Dedifferentiated amniotic fluid mesenchymal stem cell (primary cell): ENCODE measurements around the gene CDKN2D.

Experiments used
- DNase-seq: peaks from one replicate; pipeline ENCODE4 v3.0.0-alpha.2; 2016; ENCODE audit errors: extremely low spot score

The CDKN2D gene

GRCh38 chr19:10568826-10569651 lies at the start of gene CDKN2D:
Gene CDKN2D (minus strand): TSS chr19:10568979. CDS start chr19:10568653, 326 bp downstream.
- peak; percentile 99 for DNase-seq

DNA sequence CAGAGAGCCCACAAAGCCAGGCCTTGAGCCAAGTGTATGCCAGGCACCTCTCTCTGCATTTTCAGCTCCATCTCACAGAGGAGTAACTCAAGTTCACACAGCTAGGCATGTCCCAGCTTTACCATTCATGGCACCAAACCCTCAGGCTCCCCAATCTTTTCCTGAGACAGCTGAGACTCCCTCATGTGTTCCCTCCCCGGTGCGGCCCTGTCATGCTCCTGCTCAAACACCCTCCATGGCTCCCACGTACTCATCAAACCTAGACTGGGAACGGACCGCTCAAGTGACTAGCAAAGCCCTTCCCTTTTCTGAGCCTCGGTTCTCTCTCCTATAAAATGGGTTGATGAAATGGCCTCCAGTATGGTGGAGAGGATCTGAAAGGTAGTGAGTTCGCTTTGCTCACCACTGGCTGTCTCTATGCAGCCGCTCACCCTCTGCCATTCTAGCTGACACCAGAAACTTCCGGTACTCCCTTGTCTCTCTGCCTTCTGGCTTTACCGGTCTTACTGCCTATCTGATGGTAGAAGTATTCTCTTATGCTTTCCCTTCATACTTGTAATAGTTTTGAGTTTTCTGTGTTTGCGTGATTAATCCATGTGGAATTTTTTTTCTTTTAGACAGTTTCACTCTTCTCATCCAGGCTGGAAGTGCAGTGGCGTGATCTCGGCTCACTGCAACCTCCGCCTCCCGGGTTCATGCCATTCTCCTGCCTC lies 48.8 kb upstream of the CDKN2D start:
- peak; percentile 92 for DNase-seq

DNA sequence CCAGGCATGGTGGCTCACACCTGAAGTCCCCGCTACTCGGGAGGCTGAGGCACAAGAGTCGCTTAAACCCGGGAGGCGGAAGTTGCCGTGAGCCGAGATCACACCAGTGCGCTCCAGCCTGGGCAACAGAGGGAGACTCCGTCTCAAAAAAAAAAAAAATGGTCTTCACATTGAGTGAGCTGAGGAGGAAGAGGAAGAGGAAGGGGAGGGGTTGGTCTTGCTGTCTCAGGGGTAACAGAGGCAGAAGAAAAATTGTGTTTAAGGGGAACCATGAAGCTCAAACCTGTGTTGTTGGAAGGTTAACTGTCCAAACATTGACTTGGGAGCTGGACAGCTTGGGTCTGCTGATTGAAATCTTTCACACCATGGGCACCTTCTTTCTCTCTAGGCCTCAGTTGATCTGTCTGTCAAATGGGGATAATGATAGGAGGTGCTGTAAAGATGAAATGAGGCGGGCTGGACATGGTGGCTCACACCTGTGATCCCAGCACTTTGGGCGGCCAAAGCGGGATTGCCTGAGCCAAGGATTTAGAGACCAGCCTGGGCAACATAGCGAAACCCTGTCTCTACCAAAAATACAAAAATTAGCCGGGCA lies 46.7 kb upstream of the CDKN2D start:
- no peak for DNase-seq

GRCh38 chr19:10612499-10613119 lies 43.8 kb upstream of the CDKN2D start:
- DNase-seq = no peak

DNA sequence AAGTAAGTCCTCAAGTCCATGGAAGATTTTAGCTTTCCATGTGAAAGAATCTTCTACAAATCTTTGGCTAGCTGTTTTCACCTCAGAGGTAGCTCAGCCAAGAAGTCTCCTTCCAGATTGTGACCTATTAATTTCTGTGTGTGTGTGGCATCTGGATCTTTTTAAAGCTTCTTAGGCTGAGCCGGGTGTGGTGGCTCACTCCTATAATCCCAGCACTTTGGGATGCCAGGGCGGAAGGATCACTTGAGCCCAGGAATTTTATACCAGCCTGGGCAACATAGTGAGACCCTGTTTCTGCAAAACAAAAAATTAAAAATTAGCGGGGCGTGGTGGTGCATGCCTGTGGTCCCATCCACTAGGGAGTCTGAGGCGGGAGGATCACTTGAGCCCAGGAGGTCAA lies 43.1 kb upstream of the CDKN2D start:
- no peak for DNase-seq

- no peak for DNase-seq
Measured at GRCh38 chr19:10604460-10604980, 35.7 kb upstream of the CDKN2D start.

DNA sequence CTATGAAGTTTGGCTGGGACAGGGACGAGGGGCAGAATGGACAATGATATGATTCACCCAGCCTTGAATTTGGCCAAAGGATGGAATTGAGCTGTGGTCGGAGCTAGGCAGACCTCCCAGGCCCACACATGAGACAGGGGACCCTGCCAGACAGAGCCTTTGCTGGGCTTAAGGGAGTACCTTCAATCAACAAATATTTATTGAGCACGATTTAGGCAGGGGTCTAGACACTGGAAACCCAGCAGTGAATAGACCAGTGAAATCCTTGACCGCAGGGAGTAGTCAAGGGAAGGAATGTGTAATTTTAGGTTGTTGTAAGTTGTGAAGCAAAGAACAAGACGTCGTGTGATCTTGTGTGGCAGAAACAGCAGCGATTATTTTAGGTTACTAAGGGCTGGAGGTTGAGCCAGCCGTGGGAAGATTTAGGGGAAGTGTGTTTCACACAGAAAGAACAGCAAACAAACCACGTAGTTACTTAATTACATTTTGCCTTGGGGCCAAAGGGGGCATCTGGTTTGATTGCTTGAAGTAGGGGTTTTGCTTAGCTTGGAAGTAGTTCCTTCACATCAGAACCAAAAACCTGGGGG lies 35.2 kb upstream of the CDKN2D start:
- no peak for DNase-seq

DNA sequence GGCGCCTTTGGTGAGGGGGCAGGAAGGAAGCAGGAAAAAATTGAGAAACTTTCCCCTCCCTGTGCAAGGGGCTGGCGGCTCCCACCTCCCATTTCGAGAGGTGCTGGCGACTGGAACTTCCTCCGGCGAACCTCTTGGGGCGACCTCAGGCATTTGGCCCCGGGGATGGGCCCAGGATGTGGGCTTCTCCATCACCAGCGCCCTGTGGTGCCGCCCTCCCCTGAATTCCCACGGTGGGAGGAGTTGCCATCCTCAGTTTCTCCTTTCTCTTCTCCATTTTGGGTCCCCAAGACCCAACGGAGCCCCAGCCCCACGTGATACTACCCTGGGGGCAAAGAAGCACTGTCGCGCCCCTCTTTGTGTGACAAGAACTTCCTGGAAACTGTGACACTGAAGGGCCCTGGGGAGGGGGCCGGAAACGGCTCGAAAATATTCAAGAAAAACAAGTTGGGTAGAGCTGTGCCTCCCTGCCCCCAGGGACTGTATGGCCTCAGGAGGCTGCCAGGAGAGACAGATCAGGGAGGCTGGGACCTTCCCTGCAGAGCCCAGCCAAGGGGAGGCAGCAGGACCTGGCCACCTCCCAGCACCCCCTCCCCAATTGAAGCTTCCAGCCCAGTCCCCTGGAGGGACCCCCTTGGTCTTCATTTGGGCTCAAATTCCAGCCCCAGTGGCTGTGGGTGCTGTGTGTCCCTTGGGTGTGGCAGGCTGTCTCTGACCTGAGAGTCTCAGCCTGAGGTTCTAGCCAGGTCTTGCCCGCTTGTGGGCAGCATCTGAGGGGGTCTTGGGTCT lies 34.5 kb upstream of the CDKN2D start:
- DNase-seq = no peak

DNA sequence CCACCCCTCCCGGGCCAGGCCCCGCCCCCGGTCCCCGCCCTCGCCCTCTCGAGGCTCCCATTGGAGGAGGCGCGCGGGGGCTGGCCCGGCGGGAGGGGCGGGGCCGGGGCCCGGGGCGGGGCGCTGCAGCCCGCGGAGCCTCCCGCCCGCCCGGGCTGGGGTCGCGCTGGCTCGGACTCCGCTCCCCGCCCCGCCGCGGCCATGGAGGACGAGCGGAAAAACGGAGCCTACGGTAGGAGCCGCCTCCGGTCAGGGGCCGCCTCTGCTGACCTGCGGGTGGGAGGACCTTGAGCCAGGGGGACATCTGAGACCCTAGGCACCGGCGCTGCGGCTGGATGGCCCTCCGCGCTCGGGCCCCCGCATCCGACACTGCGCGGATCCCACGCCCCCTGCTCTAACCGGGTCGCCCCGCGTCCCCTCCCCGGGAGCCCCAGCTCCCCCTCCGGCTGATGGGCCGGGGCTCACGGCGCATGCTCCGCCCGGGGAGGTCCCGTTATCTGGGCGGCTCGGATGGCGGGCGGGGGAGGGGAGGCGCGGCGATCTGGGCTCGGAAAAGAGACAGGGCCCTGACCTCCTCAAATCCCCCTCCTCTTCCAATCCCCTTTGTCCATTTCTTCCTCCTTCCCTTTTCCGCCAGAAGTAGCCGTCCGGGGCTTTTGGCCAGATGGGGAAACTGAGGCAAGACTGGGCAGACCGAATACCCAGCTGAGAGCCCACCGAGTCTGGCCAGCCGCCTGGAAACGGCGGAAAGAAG lies 33.7 kb upstream of the CDKN2D start:
- peak; percentile 69 for DNase-seq

GRCh38 chr19:10601999-10602329 lies 33.2 kb upstream of the CDKN2D start:
- DNase-seq = no peak

DNA sequence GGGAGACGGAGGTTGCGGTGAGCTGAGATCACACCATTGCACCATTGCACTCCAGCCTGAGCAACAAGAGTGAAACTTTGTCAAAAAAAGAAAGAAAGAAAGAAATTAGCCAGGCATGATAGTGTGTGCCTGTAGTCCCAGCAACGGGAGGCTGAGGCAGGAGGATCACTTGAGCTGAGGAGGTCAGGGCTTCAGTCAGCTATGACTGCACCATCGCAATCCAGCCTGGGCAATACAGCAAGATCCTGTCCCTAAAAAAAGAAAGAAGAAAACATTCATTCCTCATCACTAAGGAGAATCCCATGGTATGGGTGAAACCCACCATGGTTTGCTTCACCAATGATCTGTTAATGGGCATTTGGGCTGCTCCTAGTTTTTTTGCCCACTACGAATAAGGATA lies 31.4 kb upstream of the CDKN2D start:
- DNase-seq = no peak

- peak; percentile 42 for DNase-seq
Measured at GRCh38 chr19:10593820-10594637, 25.2 kb upstream of the CDKN2D start.

- no peak for DNase-seq
Measured at GRCh38 chr19:10593148-10593547, 24.4 kb upstream of the CDKN2D start.

DNA sequence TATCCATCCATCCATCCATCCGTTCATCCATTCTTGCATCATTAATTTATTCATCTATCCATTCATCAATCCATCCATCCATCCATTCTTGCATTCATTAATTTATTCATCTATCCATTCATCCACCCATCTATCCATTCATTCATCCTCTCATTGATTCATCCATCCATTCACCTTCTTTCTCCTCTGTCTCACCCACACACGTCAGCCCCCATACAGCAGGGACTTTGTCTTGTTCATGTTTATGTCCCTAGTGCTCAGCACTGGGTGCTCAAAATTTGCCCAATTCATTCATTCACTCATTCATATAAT lies 19.0 kb upstream of the CDKN2D start:
- DNase-seq = no peak

DNA sequence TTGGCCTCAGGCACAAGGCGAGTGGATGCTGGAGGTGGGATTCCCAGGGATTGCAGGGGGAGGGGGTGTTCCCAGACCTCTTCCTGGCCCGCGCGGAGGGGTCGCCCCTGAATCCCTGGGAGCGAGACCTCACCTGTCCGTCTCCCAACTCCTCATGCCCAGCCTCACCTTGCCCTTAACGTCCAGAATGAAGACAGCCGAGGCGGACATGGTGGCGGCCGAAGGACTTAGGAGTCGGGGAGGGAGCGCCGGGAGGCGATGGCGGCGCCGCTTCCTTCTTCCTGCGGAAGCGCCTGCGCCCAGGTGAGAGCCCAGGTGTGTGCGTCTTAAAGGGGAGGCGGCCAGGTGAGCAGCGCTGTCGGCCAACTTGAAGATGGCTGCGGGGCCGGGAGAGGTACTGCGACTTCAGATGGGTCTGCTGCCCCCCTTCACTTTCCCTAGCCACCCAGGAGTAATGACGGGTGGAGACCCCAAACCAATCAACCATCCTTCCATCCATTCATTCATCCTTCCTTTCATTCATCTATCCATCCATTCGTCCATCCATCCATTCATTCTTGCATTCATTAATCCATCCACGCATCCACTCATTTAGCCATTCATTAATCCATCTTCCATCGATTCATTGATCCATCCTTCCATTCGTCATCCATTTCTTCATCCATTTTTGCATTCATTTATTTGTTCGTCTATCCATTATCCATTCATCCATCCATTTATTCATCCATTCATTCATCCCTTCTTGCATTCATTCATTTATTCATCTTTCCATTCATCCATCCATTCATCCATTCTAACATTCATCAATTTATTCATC lies 18.5 kb upstream of the CDKN2D start, which contains the start of gene AP1M2:
Gene AP1M2, minus strand, starts transcription at position 291 of the 817 bp plus-strand sequence. Its CDS starts 81 bp downstream, at position 210.
- no peak for DNase-seq

GRCh38 chr19:10586396-10586795 lies 17.6 kb upstream of the CDKN2D start:
- no peak for DNase-seq

- no peak for DNase-seq
Measured at GRCh38 chr19:10583036-10583776, 14.4 kb upstream of the CDKN2D start.

DNA sequence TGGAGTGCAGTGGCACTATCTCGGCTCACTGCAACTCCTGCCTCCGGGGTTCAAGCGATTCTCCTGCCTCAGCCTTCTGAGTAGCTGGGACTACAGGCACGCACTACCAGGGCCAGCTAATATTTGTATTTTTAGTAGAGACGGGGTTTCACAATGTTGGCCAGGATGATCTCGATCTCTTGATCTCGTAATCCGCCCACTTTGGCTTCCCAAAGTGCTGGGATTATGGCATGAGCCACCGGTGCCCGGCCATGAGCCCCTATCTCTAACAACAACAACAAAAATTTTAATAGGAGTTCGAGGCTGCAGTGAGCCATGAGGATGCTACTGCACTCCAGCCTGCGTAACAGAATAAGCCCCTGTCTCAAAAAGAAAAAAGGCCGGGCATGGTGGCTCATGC lies 13.3 kb upstream of the CDKN2D start:
- DNase-seq = no peak
